Stimulated activated memory B cell treated with anti-CD40 and anti-IgM and Interleukin-4, amounts not matched to agents 10 μg/mL and 1 μg/mL and 100 μg/mL, for 72 hours (primary cell): ENCODE measurements around the gene CRYZ.
"Not testable (repeated sequence)": the region's sequence is repeated elsewhere in the genome, so short reads cannot be mapped to it uniquely, and the experiment has no call there.

ENCODE experiments used
- ATAC-seq: fragments of 150-1000 bp; cut with Tn5 transposase; 2 replicates; pipeline ENCODE4 v1.10.0; 2021
- H3K27ac Mint-ChIP-seq: one replicate; pipeline ENCODE4 v1.8.0; 2022; ENCODE audit warnings: mild to moderate bottlenecking, mixed read lengths
- H3K27me3 Mint-ChIP-seq: one replicate; pipeline ENCODE4 v1.8.0; 2022; ENCODE audit warnings: mixed read lengths
- H3K36me3 Mint-ChIP-seq: one replicate; pipeline ENCODE4 v1.8.0; 2022; ENCODE audit warnings: mixed read lengths
- H3K4me1 Mint-ChIP-seq: one replicate; pipeline ENCODE4 v1.8.0; 2022; ENCODE audit warnings: mixed read lengths
- H3K4me3 Mint-ChIP-seq: one replicate; pipeline ENCODE4 v1.8.0; 2022; ENCODE audit warnings: mild to moderate bottlenecking, moderate library complexity, mixed read lengths
- H3K9me3 Mint-ChIP-seq: one replicate; pipeline ENCODE4 v1.8.0; 2022; ENCODE audit warnings: mixed read lengths

Gene CRYZ

GRCh38 chr1:74740307-74740980 lies 7.6 kb upstream of the CRYZ start:
- ATAC-seq, H3K27ac Mint-ChIP-seq, H3K4me3 Mint-ChIP-seq, H3K4me1 Mint-ChIP-seq, H3K9me3 Mint-ChIP-seq, H3K27me3 Mint-ChIP-seq: not testable (repeated sequence)
- H3K36me3 Mint-ChIP-seq, result peaks cover 71% of the 10 kb centered on the region

DNA sequence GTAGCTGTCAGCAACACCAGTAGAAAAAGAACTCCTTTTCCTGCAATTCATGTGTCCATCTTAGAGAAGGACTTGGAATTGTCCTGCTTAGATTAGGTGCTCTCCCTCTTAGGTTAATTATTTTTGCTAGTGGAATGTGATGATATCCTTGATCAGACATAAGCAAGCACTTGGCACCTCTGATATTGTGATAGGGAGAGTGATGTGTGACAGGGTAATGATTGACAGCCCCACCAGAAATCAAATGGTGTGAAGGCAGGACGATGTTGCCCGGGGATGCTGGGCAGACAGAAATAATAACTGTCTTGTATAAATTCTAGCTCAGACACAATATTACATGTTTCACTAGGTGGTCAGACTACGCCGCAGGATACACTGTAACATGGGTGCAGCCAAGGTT lies 4.5 kb upstream of the CRYZ start:
- Mint-ChIP-seq H3K27ac (no peak overlapping the region), H3K4me3 (no peak overlapping the region), H3K4me1 (peaks cover 18% of the 10 kb centered on the region), H3K36me3 (peaks cover 50% of the 10 kb centered on the region), H3K27me3 (no peaks in the 10 kb centered on the region), H3K9me3 (peaks cover 3% of the 10 kb centered on the region)
- no peak for ATAC-seq

- peak overlapping the region; percentile 91 for H3K4me3 Mint-ChIP-seq
- ATAC-seq, result peak; percentile 72
Observed at GRCh38 chr1:74733604-74734484, 994 bp upstream of the CRYZ start.

DNA sequence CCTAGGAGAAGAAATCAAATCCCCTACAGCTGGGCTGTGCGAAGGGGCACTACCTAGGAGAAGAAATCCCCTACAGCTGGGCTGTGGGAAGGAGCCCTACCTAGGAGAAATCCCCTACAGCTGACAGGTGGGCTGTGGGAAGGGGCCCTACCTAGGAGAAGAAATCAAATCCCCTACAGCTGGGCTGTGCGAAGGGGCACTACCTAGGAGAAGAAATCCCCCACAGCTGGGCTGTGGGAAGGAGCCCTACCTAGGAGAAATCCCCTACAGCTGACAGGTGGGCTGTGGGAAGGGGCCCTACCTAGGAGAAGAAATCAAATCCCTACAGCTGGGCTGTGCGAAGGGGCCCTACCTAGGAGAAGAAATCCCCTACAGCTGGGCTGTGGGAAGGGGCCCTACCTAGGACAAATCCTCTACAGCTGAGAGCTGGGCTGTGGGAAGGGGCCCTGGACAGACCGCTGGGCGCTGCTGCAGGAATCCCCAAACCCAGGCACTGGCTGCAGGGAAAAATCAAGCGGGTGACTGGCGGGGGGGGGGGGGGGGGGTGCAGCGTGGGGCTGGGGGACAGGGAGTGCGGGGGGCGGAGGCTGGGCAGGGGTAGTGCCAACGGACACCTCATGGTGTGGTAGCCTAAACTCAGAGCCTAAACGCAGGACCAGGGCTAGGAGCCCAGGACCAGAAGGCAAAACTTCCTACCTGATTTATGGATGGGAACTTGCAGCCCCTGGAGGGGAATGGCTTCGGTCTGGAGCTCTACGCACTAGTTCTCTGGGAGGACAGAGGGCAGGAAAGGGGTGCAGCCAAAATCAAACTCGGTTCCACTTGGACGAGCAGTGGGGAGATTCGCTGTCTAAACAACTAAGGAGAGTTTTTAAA lies 541 bp downstream of the CRYZ start:
- not testable (repeated sequence) for H3K27me3 Mint-ChIP-seq, H3K9me3 Mint-ChIP-seq
- Mint-ChIP-seq H3K27ac (peak overlapping the region; percentile 88), H3K4me1 (peaks cover 46% of the 10 kb centered on the region), H3K36me3 (peaks cover 23% of the 10 kb centered on the region), H3K4me3 (peak overlapping the region; percentile 91)
- ATAC-seq, result peak; percentile 46

More at GRCh38 chr1:74733604-74734484, 994 bp upstream of the CRYZ start:
- Mint-ChIP-seq H3K27me3 (no peaks in the 10 kb centered on the region), H3K27ac (peak overlapping the region; percentile 88), H3K36me3 (peaks cover 29% of the 10 kb centered on the region), H3K9me3 (no peaks in the 10 kb centered on the region), H3K4me1 (peaks cover 42% of the 10 kb centered on the region)

DNA sequence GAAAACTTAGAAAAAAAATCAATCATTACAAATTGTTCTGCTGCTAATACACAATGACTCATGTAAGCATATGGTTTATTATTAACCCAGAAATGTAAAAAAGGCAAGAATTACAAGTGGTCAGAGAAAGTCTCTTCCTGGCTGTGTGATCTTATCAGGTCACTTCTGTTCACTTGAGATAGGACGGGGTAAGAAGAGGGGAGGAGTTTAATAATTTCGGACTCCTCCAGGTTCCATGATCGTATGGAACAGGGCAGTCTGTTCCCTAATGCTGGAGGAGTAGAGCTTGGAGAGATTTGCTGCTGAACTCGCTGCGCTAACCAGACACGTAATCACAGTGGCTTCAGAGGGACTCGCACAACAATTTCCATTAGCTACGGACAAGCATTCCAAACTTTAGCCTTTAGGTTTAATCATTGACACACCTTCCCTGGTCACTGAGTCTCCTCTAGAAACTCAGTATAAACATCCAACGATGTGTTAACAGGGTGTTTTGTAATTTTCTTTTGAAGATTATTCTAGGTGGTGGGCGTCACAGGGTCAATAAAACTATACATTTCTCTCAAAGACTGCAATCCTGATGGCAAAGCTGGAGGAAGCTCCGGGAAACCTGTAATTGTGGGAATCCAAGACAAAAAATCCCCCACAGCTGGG lies 1.3 kb downstream of the CRYZ start:
- H3K27ac Mint-ChIP-seq, result peak overlapping the region; percentile 42
- ATAC-seq, result no peak
- peaks cover 29% of the 10 kb centered on the region for H3K36me3 Mint-ChIP-seq
- peaks cover 4% of the 10 kb centered on the region for H3K9me3 Mint-ChIP-seq
- H3K27me3 Mint-ChIP-seq, result no peaks in the 10 kb centered on the region
- peaks cover 46% of the 10 kb centered on the region for H3K4me1 Mint-ChIP-seq
- peak overlapping the region; percentile 36 for H3K4me3 Mint-ChIP-seq

- no peaks in the 10 kb centered on the region for H3K27me3 Mint-ChIP-seq
- H3K4me3 Mint-ChIP-seq, result no peak overlapping the region
- peaks cover 40% of the 10 kb centered on the region for H3K4me1 Mint-ChIP-seq
- ATAC-seq, result no peak
- H3K27ac Mint-ChIP-seq, result no peak overlapping the region
- H3K36me3 Mint-ChIP-seq, result peaks cover 40% of the 10 kb centered on the region
- H3K9me3 Mint-ChIP-seq, result peaks cover 10% of the 10 kb centered on the region
Observed at GRCh38 chr1:74729741-74730478, 2.9 kb downstream of the CRYZ start.

GRCh38 chr1:74728736-74729135 lies 4.1 kb downstream of the CRYZ start:
- H3K36me3 Mint-ChIP-seq, result peaks cover 49% of the 10 kb centered on the region
- H3K4me3 Mint-ChIP-seq, result no peak overlapping the region
- no peak overlapping the region for H3K27ac Mint-ChIP-seq
- no peak for ATAC-seq
- peaks cover 28% of the 10 kb centered on the region for H3K4me1 Mint-ChIP-seq
- peaks cover 10% of the 10 kb centered on the region for H3K9me3 Mint-ChIP-seq
- no peaks in the 10 kb centered on the region for H3K27me3 Mint-ChIP-seq

DNA sequence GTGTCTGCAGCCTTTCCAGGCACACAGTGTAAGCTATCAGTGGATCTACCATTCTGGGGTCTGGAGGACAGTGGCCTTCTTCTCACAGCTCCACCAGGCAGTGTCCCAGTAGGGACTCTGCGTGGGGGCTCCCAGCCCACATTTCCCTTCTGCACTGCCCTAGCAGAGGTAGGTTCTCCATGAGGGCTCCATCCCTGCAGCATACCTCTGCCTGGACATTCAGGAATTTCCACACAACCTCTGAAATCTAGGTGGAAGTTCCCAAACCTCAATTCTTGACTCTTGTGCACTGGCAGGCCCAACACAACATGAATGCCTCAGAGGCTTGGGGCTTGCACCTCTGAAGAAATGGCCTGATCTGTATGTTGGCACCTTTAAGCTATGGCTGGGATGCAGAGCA lies 6.8 kb downstream of the CRYZ start:
- peaks cover 10% of the 10 kb centered on the region for H3K9me3 Mint-ChIP-seq
- no peak overlapping the region for H3K27ac Mint-ChIP-seq
- H3K36me3 Mint-ChIP-seq, result peaks cover 68% of the 10 kb centered on the region
- no peak for ATAC-seq
- H3K27me3 Mint-ChIP-seq, result no peaks in the 10 kb centered on the region
- no peak overlapping the region for H3K4me3 Mint-ChIP-seq
- H3K4me1 Mint-ChIP-seq, result peaks cover 17% of the 10 kb centered on the region

DNA sequence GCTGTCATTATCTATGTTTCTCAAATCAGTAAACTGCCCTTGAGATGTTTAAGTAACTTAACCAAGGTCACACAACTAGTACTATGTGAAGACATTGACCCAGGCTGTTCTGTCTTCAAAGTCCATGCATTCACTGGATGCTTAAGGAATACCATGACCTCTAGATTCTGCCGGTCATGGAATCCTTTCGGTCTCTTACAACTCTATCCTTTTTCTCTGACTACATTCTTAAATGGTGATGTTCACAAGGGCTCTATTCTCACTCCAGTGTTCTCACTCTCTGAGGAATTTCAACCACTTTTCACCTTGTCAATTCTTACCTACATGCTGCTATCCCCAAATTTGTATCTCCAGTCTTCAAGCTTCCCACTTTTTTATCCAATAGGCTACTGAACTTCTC lies 15.2 kb downstream of the CRYZ start:
- no peaks in the 10 kb centered on the region for H3K9me3 Mint-ChIP-seq
- no peak overlapping the region for H3K4me3 Mint-ChIP-seq
- ATAC-seq, result no peak
- H3K4me1 Mint-ChIP-seq, result no peaks in the 10 kb centered on the region
- no peaks in the 10 kb centered on the region for H3K27me3 Mint-ChIP-seq
- no peak overlapping the region for H3K27ac Mint-ChIP-seq
- peaks cover 25% of the 10 kb centered on the region for H3K36me3 Mint-ChIP-seq

GRCh38 chr1:74716822-74717221 lies 16.0 kb downstream of the CRYZ start:
- no peak overlapping the region for H3K4me3 Mint-ChIP-seq
- no peak for ATAC-seq
- no peaks in the 10 kb centered on the region for H3K4me1 Mint-ChIP-seq
- no peaks in the 10 kb centered on the region for H3K27me3 Mint-ChIP-seq
- H3K9me3 Mint-ChIP-seq, result no peaks in the 10 kb centered on the region
- H3K27ac Mint-ChIP-seq, result no peak overlapping the region
- peaks cover 20% of the 10 kb centered on the region for H3K36me3 Mint-ChIP-seq

DNA sequence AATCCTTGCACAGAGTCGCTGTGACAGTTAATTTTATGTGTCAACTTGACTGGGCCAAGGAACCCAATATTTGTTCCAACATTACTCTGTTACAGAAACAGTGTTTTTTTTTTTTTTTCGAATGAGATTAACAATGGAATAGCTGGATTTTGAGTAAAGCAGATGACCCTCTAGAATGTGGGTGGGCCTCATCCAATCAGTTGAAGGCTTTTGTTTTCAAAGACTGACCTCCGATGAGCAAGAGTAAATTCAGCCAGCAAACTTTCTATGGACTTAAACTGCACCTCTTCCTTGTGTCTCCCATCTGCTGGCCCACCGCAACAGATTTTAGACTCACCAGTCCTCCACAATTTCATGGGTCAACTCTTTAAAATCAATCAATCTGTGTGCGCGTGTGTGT lies 17.0 kb downstream of the CRYZ start:
- no peak overlapping the region for H3K4me3 Mint-ChIP-seq
- ATAC-seq, result no peak
- no peaks in the 10 kb centered on the region for H3K27me3 Mint-ChIP-seq

GRCh38 chr1:74715236-74715502 lies 17.7 kb downstream of the CRYZ start:
- Mint-ChIP-seq H3K4me3 (no peak overlapping the region), H3K4me1 (no peaks in the 10 kb centered on the region), H3K36me3 (peaks cover 19% of the 10 kb centered on the region), H3K27ac (no peak overlapping the region), H3K9me3 (no peaks in the 10 kb centered on the region), H3K27me3 (no peaks in the 10 kb centered on the region)
- ATAC-seq, result no peak

More for the DNA sequence above, 17.0 kb downstream of the CRYZ start:
- Mint-ChIP-seq H3K4me1 (no peaks in the 10 kb centered on the region), H3K9me3 (no peaks in the 10 kb centered on the region), H3K27ac (no peak overlapping the region), H3K36me3 (peaks cover 19% of the 10 kb centered on the region)

DNA sequence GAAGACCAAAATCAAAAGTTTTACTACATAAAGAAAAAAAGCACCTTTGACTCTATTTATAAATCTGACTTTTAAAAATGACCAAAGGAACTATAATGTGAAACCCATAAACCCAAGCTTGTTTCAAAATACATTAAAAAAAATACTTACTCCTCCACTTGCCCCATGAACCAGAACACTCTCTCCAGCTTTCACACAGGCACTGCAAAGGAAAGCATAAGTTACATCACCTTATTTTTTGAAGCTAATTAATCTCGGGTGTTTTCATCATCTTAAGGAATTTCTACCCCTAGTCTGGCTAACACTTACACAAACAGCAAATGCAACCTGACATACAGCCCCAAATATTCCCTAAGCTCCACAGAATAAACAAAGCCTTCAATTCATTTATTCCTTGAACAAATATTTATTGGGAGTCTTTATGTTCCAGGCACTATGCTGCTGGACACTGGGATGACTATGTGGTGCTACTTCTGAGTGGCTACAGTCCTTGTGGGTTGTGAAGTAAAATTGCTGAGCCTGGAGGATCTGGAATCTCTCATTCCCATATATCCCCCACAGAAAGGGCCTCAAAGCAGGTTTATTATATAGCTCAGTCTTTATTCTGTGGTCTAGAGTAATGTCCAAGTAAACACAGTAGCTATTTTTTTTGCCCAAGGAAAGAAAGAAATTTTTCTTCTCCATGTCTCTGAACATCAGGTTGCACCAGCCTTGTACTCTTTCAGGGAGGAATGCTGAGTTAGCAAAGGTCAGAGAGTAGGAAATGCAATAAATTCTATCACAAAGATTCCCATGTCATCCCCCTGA lies 18.2 kb downstream of the CRYZ start:
- peak; percentile 45 for ATAC-seq
- H3K4me1 Mint-ChIP-seq, result no peaks in the 10 kb centered on the region
- H3K9me3 Mint-ChIP-seq, result no peaks in the 10 kb centered on the region
- peaks cover 16% of the 10 kb centered on the region for H3K36me3 Mint-ChIP-seq
- no peaks in the 10 kb centered on the region for H3K27me3 Mint-ChIP-seq
- H3K4me3 Mint-ChIP-seq, result no peak overlapping the region
- H3K27ac Mint-ChIP-seq, result no peak overlapping the region

GRCh38 chr1:74713849-74714248 lies 19.0 kb downstream of the CRYZ start:
- Mint-ChIP-seq H3K27ac (no peak overlapping the region), H3K4me1 (no peaks in the 10 kb centered on the region), H3K4me3 (no peak overlapping the region), H3K9me3 (no peaks in the 10 kb centered on the region), H3K36me3 (peaks cover 22% of the 10 kb centered on the region), H3K27me3 (no peaks in the 10 kb centered on the region)
- ATAC-seq, result no peak
